ENCODE data around the gene TCERG1.

DNA sequence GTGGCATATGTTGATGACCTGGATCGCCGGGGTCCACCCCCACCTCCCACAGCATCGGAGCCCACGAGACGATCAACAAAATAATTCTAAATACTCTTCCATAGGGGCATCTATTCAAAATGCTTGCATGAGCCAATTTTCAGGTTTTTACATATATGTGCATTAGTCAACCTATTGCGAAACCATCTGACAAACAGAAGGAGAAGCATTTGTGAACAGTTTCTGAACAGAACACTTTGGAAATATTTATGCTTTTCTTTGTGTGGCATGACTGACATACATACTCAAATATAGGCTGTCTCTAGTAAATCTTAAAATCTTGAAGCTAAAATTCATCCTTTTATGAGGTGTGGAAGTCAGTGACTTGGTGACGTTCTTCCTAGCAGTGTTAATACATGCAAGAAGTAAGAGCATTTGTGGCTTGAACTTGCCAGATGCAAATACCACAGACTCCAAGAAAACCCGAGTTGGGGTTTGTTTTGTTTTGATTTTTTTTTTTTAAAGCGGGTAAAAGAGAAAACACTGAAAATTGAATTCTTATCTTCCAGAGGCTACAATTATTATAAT is 63.5 kb downstream of the TCERG1 start:
- TF ChIP-seq, protein P1, sequence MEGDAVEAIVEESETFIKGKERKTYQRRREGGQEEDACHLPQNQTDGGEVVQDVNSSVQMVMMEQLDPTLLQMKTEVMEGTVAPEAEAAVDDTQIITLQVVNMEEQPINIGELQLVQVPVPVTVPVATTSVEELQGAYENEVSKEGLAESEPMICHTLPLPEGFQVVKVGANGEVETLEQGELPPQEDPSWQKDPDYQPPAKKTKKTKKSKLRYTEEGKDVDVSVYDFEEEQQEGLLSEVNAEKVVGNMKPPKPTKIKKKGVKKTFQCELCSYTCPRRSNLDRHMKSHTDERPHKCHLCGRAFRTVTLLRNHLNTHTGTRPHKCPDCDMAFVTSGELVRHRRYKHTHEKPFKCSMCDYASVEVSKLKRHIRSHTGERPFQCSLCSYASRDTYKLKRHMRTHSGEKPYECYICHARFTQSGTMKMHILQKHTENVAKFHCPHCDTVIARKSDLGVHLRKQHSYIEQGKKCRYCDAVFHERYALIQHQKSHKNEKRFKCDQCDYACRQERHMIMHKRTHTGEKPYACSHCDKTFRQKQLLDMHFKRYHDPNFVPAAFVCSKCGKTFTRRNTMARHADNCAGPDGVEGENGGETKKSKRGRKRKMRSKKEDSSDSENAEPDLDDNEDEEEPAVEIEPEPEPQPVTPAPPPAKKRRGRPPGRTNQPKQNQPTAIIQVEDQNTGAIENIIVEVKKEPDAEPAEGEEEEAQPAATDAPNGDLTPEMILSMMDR (IDR thresholded peaks at IDR 0.05), result no peak
- TF ChIP-seq POLR2AphosphoS5 (IDR thresholded peaks at IDR 0.05) (no peak), POLR2A (IDR thresholded peaks at IDR 0.05) (no peak)
